Measurements from ENCODE around the gene SMAGP.

SMAGP gene

DNA sequence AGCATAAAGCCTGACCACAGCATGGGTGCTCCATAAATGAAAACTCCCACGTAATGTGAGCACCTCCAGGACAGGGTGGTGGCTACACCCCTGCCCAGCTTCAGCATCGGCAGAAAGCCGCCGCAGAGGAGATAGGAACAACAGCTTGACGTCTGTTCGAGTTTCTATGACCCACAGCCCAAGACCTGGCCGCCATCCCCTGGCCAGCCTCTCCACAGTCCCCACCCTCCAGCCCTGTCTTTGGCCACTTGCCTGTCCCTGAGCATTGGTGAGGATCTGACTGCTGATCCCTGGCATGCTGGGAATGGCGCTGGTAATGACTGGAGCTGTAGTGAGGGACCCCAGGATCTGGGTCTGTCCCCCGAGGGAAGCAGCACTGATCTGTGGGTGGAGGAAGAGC is 73.7 kb downstream of the SMAGP start:
- no peak for DNase-seq (ENCODE audit: low spot score)

DNA sequence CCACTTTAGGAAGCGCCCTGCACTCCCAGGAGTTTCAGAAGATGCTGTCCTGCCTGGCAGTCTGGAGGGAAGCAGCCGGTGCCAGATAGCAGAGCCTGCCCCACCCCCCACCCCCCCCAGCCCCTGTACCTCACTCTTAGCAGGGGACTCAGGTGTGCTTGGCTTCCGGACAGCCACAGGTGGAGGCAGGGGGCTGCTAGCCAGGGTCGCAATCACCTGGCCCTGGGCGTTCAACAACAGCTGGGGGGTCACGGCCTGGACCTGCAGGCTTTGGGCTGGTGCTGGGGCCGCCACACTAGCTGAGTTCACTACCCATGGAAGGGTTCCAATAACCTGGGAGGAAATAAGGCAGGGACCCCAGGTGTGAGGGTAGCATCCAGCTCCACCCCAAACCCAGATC is 74.4 kb downstream of the SMAGP start:
- no peak for DNase-seq (ENCODE audit: low spot score)
